HG03457 (cell line): ENCODE measurements around the gene R3HDML.

Source experiments
- ATAC-seq: cut with Tn5 transposase; IDR thresholded peaks from one replicate; pipeline ENCODE4 v1.9.1; 2021; ENCODE audit warnings: moderate number of reproducible peaks; ENCODE audit not compliant: unreplicated experiment

The R3HDML gene

DNA sequence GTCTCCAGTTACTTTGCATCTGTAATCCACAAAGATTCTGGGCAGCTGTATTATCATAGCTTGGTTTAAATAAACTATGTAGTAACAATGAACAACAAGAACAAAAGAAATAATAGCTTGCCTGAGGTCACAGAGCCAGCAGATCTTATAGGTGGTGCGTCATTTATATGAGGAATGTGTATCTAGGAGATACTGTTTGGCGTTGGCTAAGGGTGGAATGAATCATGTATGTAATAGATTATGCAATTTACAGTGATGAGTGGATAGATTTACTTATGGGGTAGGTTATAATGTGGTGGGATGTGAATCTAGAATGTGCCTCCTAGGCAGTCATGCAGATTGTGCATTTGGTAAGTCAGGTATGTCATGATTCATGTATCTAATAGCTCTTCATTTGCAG is 61.5 kb downstream of the R3HDML start:
- ATAC-seq = no peak

- no peak for ATAC-seq
Observed at GRCh38 chr20:44399446-44399845, 62.6 kb downstream of the R3HDML start.

DNA sequence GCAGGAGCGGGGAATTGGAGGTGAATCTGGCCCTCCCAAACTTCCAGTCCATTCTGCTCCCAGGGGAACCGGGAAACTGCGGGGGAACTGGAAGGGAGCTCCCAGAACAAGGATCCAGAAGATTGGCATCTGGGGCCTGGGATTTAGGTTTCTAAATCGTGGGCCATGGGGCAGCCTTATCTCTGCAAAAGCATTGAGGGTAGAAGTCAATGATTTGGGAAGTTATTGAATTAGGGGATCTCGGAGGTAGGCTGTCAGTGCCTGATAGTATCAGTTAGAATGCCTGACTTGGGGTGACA is 63.8 kb downstream of the R3HDML start:
- no peak for ATAC-seq
